Testis (tissue), 2 donors: Measurements from ENCODE around the gene MCCD1.

ENCODE experiments used
- CTCF ChIP-seq, 3 experiments: fragments of 450-650 bp in 2 of 3; fragments of 200-600 bp in 1 of 3; sonication (generic) in 1 of 3; IDR thresholded peaks; one replicate each; pipeline ENCODE4 v1.5.1; 2016 to 2019; ENCODE audit warnings: antibody characterized with exemption in 3 of 3, mild to moderate bottlenecking in 2 of 3, moderate library complexity in 1 of 3
- POLR2A ChIP-seq: fragments of 450-650 bp; IDR thresholded peaks from one replicate; pipeline ENCODE4 v1.6.1; 2017; ENCODE audit warnings: antibody characterized with exemption, mild to moderate bottlenecking, moderate library complexity

DNA sequence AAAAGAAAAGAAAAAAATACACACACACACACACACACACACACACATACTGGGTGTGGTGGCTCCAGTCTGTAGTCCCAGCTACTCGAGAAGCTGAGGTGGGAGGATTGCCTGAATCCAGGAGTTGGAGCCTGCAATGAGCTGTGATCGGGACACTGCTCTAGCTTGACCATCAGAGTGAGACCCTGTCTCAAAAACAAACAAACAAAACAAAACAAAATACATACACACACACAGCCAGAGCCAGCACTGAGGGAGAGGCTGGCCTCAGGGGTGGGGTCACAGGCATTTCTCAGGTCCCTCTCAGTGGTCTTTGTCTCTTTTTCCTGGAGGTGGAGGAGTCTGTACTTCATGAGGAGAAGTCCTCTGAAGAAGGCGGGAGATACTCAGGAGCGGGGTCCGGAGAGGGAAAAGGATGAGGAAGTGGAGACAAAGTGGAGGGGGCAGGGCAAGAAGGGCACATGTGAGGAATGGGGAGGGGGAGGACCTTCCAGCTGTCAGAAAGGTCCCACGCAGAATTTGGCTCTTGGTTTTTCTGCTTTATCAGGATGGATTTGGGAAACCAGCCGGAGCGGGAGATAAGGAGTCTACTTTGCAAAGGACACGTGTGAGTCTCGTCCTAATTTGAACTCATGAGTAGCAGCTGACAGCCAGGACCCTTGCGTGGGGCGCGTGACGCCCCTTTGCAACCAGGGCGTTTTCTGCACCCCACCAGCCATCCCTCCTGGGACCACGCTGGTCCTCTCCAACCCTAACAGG lies 38.5 kb upstream of the MCCD1 start:
- no peak for TF ChIP-seq CTCF (IDR thresholded peaks at IDR 0.05)
- TF ChIP-seq POLR2A = no peak
